ENCODE measurements around the gene LIN7B. TPM values are rescaled to one million over a fixed set of nuclear protein-coding genes. Genes with fewer than 3 reads are reported as not detected.

Gene LIN7B
- total RNA-seq, 2 donors from 2014 or later: 11.4 to 14.9 TPM

GRCh38 chr19:49153167-49153809 lies 39.1 kb downstream of the LIN7B start:
- intact Hi-C loops (cut with DNase I): no loop called here
- DNase-seq: no peak
- no peak for ATAC-seq

- DNase-seq (no peak), ATAC-seq (no peak)
- intact Hi-C loops (cut with DNase I): no loop called here
Measured at GRCh38 chr19:49154279-49154678, 40.1 kb downstream of the LIN7B start.

- intact Hi-C loops (cut with DNase I): no loop called here
- ATAC-seq (peak; percentile 44 to 60), DNase-seq (peak; percentile 67)
Measured at GRCh38 chr19:49155005-49155819, 41.0 kb downstream of the LIN7B start, which contains the start of gene HRC. HRC (minus strand) TSS chr19:49155396; CDS start chr19:49155237, 159 bp downstream.

GRCh38 chr19:49155820-49156346 lies 41.7 kb downstream of the LIN7B start:
- peak; percentile 28 to 43 for ATAC-seq

GRCh38 chr19:49157445-49158224 lies 43.5 kb downstream of the LIN7B start, which contains the start of gene TRPM4:
TRPM4 (plus strand) TSS chr19:49157792; CDS start chr19:49157867, 75 bp downstream.
- peak; percentile 96 for DNase-seq
- intact Hi-C loops (cut with DNase I): no loop called here
- ATAC-seq: peak; percentile 88 to 90

More at GRCh38 chr19:49155820-49156346, 41.7 kb downstream of the LIN7B start:
- peak; percentile 48 for DNase-seq
- intact Hi-C loops (cut with DNase I): no loop called here

- intact Hi-C loops (cut with DNase I): no loop called here
- ATAC-seq (no peak), DNase-seq (no peak)
Measured at GRCh38 chr19:49160450-49161189, 46.5 kb downstream of the LIN7B start.

- no peak for ATAC-seq
- intact Hi-C loops (cut with DNase I): no loop called here
- DNase-seq: no peak
Measured at GRCh38 chr19:49161987-49162386, 47.8 kb downstream of the LIN7B start.

GRCh38 chr19:49165111-49165750 lies 51.1 kb downstream of the LIN7B start:
- ATAC-seq (peak; percentile 86 to 91), DNase-seq (peak; percentile 48)
- intact Hi-C loops (cut with DNase I): no loop called here

GRCh38 chr19:49165865-49166301 lies 51.7 kb downstream of the LIN7B start:
- intact Hi-C loops (cut with DNase I): no loop called here
- no peak for DNase-seq
- peak; percentile 43 to 60 for ATAC-seq

- intact Hi-C loops (cut with DNase I): no loop called here
- no peak for ATAC-seq
Measured at GRCh38 chr19:49167857-49168409, 53.8 kb downstream of the LIN7B start.

More at GRCh38 chr19:49167857-49168409, 53.8 kb downstream of the LIN7B start:
- DNase-seq: no peak

Other genes starting within 250 kb of the LIN7B start
- gene PLEKHA4, start 245.8 kb upstream of the LIN7B start, total RNA-seq: 10 to 100 TPM; 29.6 to 67.1 TPM
- 10 to 100 TPM; 67.2 to 78.6 TPM for gene PPP1R15A, start 241.9 kb upstream of the LIN7B start, total RNA-seq
- gene TULP2, start 215.6 kb upstream of the LIN7B start, total RNA-seq: under 1 TPM in 1 of 2 donors, not detected in 1; 0.50 TPM
- 100 to 1,000 TPM; 279 to 342 TPM for gene NUCB1, start 214.1 kb upstream of the LIN7B start, total RNA-seq
- gene DHDH, start 180.7 kb upstream of the LIN7B start, total RNA-seq: not detected
- gene BAX, start 159.5 kb upstream of the LIN7B start, total RNA-seq: 10 to 100 TPM; 28.8 to 36.1 TPM
- gene FTL, start 149.1 kb upstream of the LIN7B start, total RNA-seq: 1,000 to 10,000 TPM; 1,813 to 2,086 TPM
- gene GYS1, start 121.1 kb upstream of the LIN7B start, total RNA-seq: 10 to 100 TPM; 66.4 to 95.7 TPM
- 10 to 100 TPM; 39.3 to 50.0 TPM for gene RUVBL2, start 120.5 kb upstream of the LIN7B start, total RNA-seq
- under 1 TPM in 1 of 2 donors, not detected in 1; 0.55 TPM for gene LHB, start 97.3 kb upstream of the LIN7B start, total RNA-seq
- not detected for gene CGB3, start 90.0 kb upstream of the LIN7B start, total RNA-seq
- gene CGB2, start 82.5 kb upstream of the LIN7B start, total RNA-seq: not detected
- not detected for gene CGB1, start 77.5 kb upstream of the LIN7B start, total RNA-seq
- gene CGB5, start 70.5 kb upstream of the LIN7B start, total RNA-seq: not detected
- gene CGB8, start 65.3 kb upstream of the LIN7B start, total RNA-seq: not detected
- under 1 TPM in 1 of 2 donors, not detected in 1; 0.29 TPM for gene CGB7, start 56.6 kb upstream of the LIN7B start, total RNA-seq
- 1 to 10 TPM in 1 of 2 donors, under 1 TPM in 1; 0.81 to 1.2 TPM for gene NTF4, start 49.6 kb upstream of the LIN7B start, total RNA-seq
- 1 to 10 TPM; 2.4 to 3.0 TPM for gene KCNA7, start 41.7 kb upstream of the LIN7B start, total RNA-seq
- gene SNRNP70, start 28.9 kb upstream of the LIN7B start, total RNA-seq: 100 to 1,000 TPM in 1 of 2 donors, 10 to 100 TPM in 1; 98.3 to 134 TPM
- 1 to 10 TPM in 1 of 2 donors, under 1 TPM in 1; 0.47 to 1.6 TPM for gene C19orf73, start 4.8 kb downstream of the LIN7B start, total RNA-seq
- gene PPFIA3, start 5.2 kb downstream of the LIN7B start, total RNA-seq: 10 to 100 TPM in 1 of 2 donors, 1 to 10 TPM in 1; 6.7 to 11.5 TPM
- 100 to 1,000 TPM; 480 to 499 TPM for gene HRC, start 41.0 kb downstream of the LIN7B start, total RNA-seq
- gene TRPM4, start 43.4 kb downstream of the LIN7B start, total RNA-seq: 10 to 100 TPM; 24.4 to 30.6 TPM
- 1 to 10 TPM; 1.1 to 2.0 TPM for gene SLC6A16, start 210.8 kb downstream of the LIN7B start, total RNA-seq
- gene CD37, start 221.0 kb downstream of the LIN7B start, total RNA-seq: 10 to 100 TPM in 1 of 2 donors, 1 to 10 TPM in 1; 7.1 to 10.6 TPM
- 10 to 100 TPM; 43.8 to 45.0 TPM for gene TEAD2, start 248.0 kb downstream of the LIN7B start, total RNA-seq
- not detected for gene DKKL1, start 249.5 kb downstream of the LIN7B start, total RNA-seq

Measured in left cardiac atrium (tissue), 4 donors.